ENCODE data around the gene EPHA4.

DNA sequence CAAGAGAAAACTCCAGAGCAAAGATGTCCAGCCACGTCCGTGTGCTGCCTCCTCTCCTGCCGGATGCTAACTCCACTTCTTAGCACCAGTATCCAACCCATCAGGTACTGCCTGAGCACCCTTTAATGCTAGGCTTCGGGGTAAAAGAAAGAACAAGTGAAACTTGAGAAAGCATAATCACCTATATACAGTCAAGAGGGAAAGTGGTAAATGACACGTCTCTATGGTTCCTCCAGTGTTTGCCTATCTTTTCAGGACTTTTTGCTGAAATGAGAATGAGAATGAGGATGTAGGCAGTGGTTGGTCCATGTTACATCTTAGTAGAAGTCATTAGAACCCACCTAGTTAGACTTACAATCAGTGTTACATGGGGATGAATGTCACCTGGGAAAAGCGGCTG, 47.9 kb downstream of the EPHA4 start:
- no peak for TF ChIP-seq CTCF (conservative IDR thresholded peaks at IDR 0.05; ENCODE audit: low read depth, low read length)
- no peak for TF ChIP-seq EZH2 (IDR thresholded peaks at IDR 0.05; ENCODE audit: low read length, unreplicated experiment)
